ENCODE data around the gene MACROD2.

MACROD2 gene

DNA sequence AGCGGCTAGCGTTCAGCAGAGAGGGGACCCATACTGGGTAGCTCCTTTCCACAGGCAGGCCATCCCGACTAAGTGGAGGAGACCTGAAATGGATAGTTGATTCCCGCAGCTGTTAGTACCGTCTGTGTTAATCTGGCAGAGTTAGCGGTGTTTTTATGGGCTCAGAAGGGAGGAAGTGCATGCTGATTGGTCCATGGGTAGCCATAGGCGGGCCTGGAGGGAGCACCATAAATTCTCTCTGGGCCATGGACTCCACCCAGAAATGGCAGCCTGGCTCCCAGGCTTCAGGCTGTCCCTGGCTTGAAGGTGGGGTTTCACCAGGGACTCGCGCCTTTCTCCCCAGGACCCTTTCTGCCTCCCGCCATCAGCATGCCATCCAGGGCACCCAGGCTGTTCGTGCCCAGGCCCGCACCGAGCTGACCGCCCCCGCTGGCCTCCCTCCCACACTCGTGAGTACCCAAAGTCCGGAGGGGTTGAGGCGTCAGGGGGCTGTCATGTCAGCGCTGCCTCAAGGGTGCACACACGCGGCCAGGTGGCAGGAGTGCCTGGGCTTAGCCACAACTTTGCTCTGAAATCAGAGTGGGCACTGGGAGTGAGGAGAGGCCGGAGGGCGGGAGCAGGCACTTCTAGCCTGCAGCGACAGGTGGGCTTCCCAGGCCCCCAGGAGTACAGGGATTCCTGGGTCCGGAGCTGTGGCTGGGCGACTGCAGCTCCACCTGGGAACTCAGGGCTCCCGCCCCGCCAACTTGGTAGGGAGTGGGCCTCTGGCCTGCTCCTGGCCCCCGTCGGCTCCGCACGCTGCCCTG is 1036.4 kb downstream of the MACROD2 start:
- no peak for DNase-seq

GRCh38 chr20:15032352-15032622 is 1037.0 kb downstream of the MACROD2 start:
- DNase-seq, result no peak

- no peak for DNase-seq
Observed at GRCh38 chr20:15033269-15033668, 1038.0 kb downstream of the MACROD2 start.

- DNase-seq, result no peak
Observed at GRCh38 chr20:15033891-15034290, 1038.6 kb downstream of the MACROD2 start.

DNA sequence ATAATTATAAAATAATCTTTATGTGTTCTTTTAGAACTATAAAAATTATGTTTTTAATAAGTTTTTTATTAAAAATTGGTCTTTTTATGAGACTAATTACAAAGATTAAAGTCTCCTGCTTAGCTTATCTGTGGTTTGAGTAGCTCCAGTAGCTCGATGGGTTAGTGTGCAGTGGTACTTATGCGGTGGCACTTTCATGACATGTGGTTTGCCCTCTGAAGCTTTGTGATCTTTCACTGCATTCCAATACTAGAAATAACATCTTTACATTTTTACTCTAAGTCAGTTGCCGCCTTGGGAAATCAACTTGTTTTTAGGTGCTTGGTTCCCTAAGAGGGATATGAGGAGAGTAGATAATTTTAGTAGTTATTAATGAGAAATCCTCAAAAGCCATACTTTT is 1041.6 kb downstream of the MACROD2 start:
- no peak for DNase-seq

GRCh38 chr20:15039088-15039752 is 1043.9 kb downstream of the MACROD2 start:
- DNase-seq, result no peak

GRCh38 chr20:15042723-15043122 is 1047.4 kb downstream of the MACROD2 start:
- no peak for DNase-seq

DNA sequence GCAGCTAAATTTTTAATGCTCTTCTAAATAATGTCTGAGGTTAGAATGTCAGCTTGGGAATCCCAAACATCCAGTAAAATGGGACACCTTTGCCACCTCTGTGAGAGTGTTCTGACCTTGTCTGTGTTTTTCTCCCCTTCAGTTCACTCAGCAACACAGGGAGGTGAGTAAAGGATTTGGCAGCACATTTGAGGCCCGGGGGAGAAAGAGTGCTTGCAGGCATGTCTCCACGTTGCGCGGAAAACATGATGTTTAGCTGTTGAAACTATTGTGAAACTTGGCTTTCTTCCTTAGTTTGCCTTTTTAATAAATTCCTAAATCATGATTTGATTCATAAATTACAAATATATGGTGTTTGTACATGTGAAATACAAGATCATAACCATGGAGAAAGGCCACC is 1049.9 kb downstream of the MACROD2 start:
- no peak for DNase-seq

DNA sequence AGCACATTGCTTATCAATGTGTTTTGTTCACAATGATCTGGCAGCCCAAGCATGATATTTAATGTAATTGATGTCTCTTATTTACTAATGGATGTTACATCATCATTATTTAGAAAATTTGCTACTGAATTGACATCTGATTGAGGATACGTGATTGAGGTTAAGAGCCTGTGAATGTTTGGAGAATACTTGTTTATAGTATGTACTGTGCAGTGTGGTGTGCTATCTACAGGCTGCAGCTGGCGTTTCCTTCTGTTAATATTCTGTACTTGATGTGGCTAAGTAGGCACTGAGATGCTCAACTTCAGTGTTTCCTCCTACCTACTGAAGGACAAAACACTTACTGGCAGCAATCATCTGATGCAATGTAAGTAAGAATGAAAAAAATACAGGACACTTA is 1051.7 kb downstream of the MACROD2 start:
- DNase-seq, result no peak

- no peak for DNase-seq
Observed at GRCh38 chr20:15047601-15048000, 1052.3 kb downstream of the MACROD2 start.

GRCh38 chr20:15056246-15056645 is 1060.9 kb downstream of the MACROD2 start:
- DNase-seq, result no peak

DNA sequence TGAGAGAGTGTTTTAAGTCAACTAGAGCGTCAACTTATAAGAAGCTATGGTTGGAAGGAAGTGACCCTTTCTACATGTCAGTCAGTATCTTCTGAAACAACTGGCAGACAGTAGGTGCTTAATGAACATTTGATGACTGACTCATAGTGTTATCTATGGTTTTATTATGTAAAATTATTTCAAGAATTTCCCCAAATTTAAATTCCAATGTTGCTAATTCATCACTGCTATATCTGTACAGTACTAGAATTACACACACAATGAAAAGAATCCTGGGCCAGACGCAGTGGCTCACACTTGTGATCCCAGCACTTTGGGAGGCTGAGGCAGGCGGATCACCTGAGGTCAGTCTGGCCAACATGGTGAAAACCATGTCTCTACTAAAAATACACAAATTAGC is 1063.5 kb downstream of the MACROD2 start:
- no peak for DNase-seq

DNA sequence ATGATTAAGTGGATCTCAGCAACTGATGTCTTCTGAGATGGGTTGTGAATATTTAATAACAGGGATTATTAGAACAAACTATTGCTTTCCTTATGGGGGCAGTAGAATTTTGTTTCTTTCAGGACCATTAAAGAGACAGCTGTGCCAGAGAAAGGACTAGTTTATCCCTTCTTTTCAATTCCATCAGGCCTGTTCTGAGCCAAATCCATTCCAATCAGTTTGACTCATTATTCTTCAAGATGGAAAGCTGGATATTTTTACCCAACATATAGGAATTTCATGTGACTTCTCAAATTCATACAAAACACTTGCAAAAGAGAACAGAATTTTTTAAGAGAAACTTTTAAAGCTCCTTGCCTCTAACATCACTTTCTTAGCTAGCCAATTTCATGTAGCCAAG is 1064.1 kb downstream of the MACROD2 start:
- no peak for DNase-seq

- DNase-seq, result no peak
Observed at GRCh38 chr20:15060265-15061060, 1065.1 kb downstream of the MACROD2 start.

DNA sequence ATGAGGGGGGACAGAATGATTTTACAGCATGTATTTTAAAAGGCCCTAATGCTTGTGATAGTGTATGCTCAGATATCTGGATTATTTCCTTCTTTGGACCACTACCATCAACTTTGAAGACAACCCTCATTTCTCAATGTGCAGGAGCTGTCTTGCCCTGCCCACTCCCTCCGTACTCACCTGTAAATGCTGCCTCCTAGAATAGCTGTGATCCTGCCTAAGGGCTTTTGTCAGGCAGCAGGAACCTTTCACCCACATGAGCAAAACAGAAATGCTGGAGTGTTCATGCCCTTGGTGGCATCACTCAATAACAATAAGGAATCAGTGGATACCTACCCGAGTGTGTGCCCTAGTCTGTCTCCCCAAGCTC is 1065.7 kb downstream of the MACROD2 start:
- DNase-seq, result no peak

- DNase-seq, result no peak
Observed at GRCh38 chr20:15061955-15062354, 1066.6 kb downstream of the MACROD2 start.

DNA sequence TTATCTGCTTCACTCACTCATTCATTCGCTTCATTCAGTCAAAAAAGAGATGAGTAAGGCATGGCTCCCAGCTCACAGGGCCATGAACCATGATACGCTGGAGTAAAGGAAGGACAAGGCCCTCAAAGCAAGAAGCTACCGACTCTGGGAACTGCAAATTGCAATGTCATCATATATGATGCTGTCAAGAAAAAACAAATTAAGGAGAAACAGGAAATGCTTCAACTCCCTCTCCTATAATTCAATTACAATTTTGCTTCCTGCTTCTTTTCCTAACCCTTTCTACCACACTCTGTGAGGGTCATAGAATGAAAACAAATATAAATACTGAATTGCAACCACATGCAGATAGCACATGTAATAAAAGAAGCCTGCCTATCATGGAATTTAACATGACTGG is 1067.8 kb downstream of the MACROD2 start:
- DNase-seq, result no peak

DNA sequence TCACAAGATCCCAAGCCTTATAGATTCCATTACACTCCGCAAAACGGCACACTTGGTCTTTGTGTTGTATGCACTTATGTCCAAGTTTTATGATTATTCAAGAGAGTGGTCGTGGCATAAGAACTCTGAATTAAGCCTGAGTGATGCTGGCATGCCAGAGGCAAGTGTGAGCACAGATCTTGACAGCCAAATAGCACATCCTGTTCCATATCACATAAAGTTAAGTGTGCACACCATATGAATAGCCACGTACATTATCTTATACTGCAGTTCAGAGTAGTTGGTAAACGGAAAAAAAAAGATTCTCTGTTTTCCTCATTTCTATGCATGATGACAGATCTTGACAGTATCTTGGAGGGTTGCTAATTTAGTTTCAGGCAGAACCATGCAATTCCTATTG is 1069.4 kb downstream of the MACROD2 start:
- no peak for DNase-seq

GRCh38 chr20:15065794-15066193 is 1070.5 kb downstream of the MACROD2 start:
- DNase-seq, result no peak

DNA sequence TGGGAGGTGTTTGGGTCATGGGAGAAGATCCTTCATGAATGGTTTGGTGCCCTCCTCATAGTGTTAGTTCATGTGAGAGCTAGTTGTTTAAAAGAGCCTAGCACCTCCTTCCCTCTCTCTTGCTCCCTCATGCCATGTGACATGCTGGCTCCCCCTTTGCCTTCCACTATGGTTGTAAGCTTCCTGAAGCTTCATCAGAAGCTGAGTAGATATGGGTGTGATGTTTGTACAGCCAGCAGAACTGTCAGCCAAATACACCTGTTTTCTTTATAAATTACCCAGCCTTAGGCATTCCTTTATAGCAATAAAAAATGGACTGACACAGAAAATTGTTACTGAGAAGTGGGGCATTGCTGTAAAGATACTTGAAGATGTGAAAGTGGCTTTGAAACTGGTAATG is 1073.2 kb downstream of the MACROD2 start:
- DNase-seq, result no peak

DNA sequence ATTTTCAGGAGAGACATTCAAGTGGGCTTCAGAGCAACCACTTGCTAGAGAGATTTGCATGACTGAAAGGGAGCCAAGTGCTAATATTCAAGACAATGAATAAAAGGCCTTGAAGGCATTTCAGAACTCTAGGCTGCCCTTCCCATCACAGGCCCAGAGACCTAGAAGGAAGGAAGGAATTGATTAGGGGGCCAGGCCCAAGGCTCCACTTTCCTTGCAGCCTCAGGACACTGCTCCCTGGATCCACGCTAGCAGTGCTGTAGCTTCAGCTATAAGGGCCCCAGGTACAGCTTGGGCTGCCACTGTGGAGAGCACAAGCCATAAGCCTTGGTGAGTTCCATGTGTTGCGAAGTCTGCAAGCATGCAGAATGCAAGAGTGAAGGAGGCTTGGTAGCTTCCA is 1074.0 kb downstream of the MACROD2 start:
- DNase-seq, result no peak

GRCh38 chr20:15071085-15071808 is 1075.9 kb downstream of the MACROD2 start:
- no peak for DNase-seq

GRCh38 chr20:15072316-15072715 is 1077.0 kb downstream of the MACROD2 start:
- no peak for DNase-seq
